Endothelial cell of umbilical vein (primary cell): Measurements from ENCODE around the gene TMEM182. TPM values are rescaled to one million over a fixed set of nuclear protein-coding genes. Genes with fewer than 3 reads are reported as not detected.

Experiments
- BruUV-seq: library from RNA; stranded (reverse); fragments of 400-500 nt; replicated peaks from 2 replicates; lab custom pipeline; 2021; lab: Mats Ljungman, UMichigan
- CTCF ChIA-PET: fragments of 300-600, 350-600 bp; sonication (Branson Sonifier 250); formaldehyde crosslinking; loops from one replicate; lab custom pipeline; 2021; ENCODE audit warnings: antibody characterized with exemption, inconsistent platforms; lab: Charles Lee
- POLR2A ChIA-PET: fragments of 300-600, 350-600 bp; sonication (Branson Sonifier 250); formaldehyde crosslinking; loops from one replicate; lab custom pipeline; 2021; ENCODE audit warnings: antibody characterized with exemption, inconsistent platforms; lab: Charles Lee
- DNase-seq: peaks from one replicate; pipeline ENCODE4 v3.0.0-alpha.2; 2011; ENCODE audit warnings: low read depth, low spot score
- FAIRE-seq: peaks from 2 replicates; lab custom pipeline; 2011; peaks lifted over from hg19 to GRCh38; lab: Jason Lieb, UNC
- H2AFZ ChIP-seq: 2 replicates; pipeline ENCODE4 v1.6.0; 2012; ENCODE audit warnings: low read depth, low read length, control low read depth, inconsistent platforms
- H3K27ac ChIP-seq: 2 replicates; pipeline ENCODE4 v1.5.1; 2011; ENCODE audit warnings: low read depth, mild to moderate bottlenecking, control low read depth, low read length, moderate library complexity; ENCODE audit not compliant: insufficient read depth
- H3K27me3 ChIP-seq, 2 experiments: 2 replicates each; pipeline versions ENCODE4 v1.6.0 to v1.6.1; 2011; ENCODE audit warnings: low read length in 2 of 2, mixed read lengths in 1 of 2; ENCODE audit not compliant: control insufficient read depth in 2 of 2, insufficient read depth in 2 of 2
- H3K36me3 ChIP-seq, 2 experiments: 2 replicates in 1 of 2; 3 replicates in 1 of 2; pipeline ENCODE4 v1.5.1; 2011; ENCODE audit warnings: low read length in 2 of 2, mild to moderate bottlenecking in 1 of 2, moderate library complexity in 1 of 2; ENCODE audit not compliant: control insufficient read depth in 2 of 2, insufficient read depth in 2 of 2; ENCODE audit errors: extremely low read depth in 1 of 2
- H3K4me1 ChIP-seq: 3 replicates; pipeline ENCODE4 v1.5.1; 2011; ENCODE audit warnings: mild to moderate bottlenecking, low read length; ENCODE audit not compliant: control insufficient read depth, insufficient read depth; ENCODE audit errors: extremely low read depth
- H3K4me2 ChIP-seq: 2 replicates; pipeline ENCODE4 v1.6.1; 2011; ENCODE audit warnings: low read length, control low read depth, mixed read lengths; ENCODE audit not compliant: insufficient read depth
- H3K4me3 ChIP-seq, 3 experiments: fragments of 200-600 bp in 1 of 3; sonication (generic), shearing (Covaris generic) in 1 of 3; replicated peaks in 1 of 3; 2 replicates each; pipeline ENCODE4 v1.5.1; 2011 to 2016; ENCODE audit warnings: control low read depth in 3 of 3, low read length in 3 of 3, mild to moderate bottlenecking in 2 of 3, inconsistent platforms in 1 of 3, low read depth in 1 of 3, moderate library complexity in 1 of 3; ENCODE audit not compliant: insufficient read depth in 1 of 3
- H3K79me2 ChIP-seq: 2 replicates; pipeline ENCODE4 v1.6.0; 2012; ENCODE audit warnings: low read length, inconsistent platforms; ENCODE audit not compliant: control insufficient read depth, insufficient read depth
- H3K9ac ChIP-seq: replicated peaks from 2 replicates; pipeline ENCODE3; 2011; ENCODE audit warnings: low read length, control low read depth; ENCODE audit not compliant: insufficient read depth; ENCODE audit errors: extremely low read depth
- H3K9me1 ChIP-seq: replicated peaks from 3 replicates; pipeline ENCODE4 v1.6.0; 2011; ENCODE audit warnings: mild to moderate bottlenecking, low read length; ENCODE audit not compliant: control insufficient read depth, insufficient read depth; ENCODE audit errors: extremely low read depth
- H3K9me3 ChIP-seq: replicated peaks from 2 replicates; pipeline ENCODE4 v1.5.1; 2012; ENCODE audit warnings: low read length, inconsistent platforms; ENCODE audit not compliant: control insufficient read depth, insufficient read depth
- H4K20me1 ChIP-seq: replicated peaks from 2 replicates; pipeline ENCODE3; 2011; ENCODE audit warnings: mild to moderate bottlenecking, low read length; ENCODE audit not compliant: control insufficient read depth, insufficient read depth; ENCODE audit errors: extremely low read depth
- EZH2 ChIP-seq: IDR thresholded peaks from 2 replicates; pipeline ENCODE4 v1.6.1; 2012; ENCODE audit warnings: borderline replicate concordance, low read depth, mild to moderate bottlenecking, moderate library complexity, low read length, inconsistent platforms; ENCODE audit not compliant: severe bottlenecking
- FOS ChIP-seq: IDR thresholded peaks from 2 replicates; pipeline ENCODE4 v1.6.1; 2011; ENCODE audit warnings: mild to moderate bottlenecking, low read length, moderate library complexity, borderline replicate concordance; ENCODE audit not compliant: insufficient read depth
- GATA2 ChIP-seq: IDR thresholded peaks from 2 replicates; pipeline ENCODE4 v1.7.0; 2011; ENCODE audit warnings: low read depth, mild to moderate bottlenecking, moderate library complexity, mixed read lengths, low read length; ENCODE audit not compliant: insufficient read length, insufficient read depth
- JUN ChIP-seq: IDR thresholded peaks from 2 replicates; pipeline ENCODE4 v1.6.1; 2011; ENCODE audit warnings: borderline replicate concordance, low read depth; ENCODE audit not compliant: insufficient read length, insufficient read depth
- MYC ChIP-seq: IDR thresholded peaks from one replicate; pipeline ENCODE4 v1.6.1; 2011; ENCODE audit warnings: mild to moderate bottlenecking, low read depth, low read length
- POLR2A ChIP-seq: IDR thresholded peaks from 2 replicates; pipeline ENCODE4 v1.6.1; 2012; ENCODE audit warnings: low read depth, mild to moderate bottlenecking, control low read depth, low read length
- POLR2AphosphoS5 ChIP-seq: IDR thresholded peaks from 2 replicates; pipeline ENCODE4 v1.6.1; 2012; ENCODE audit warnings: low read depth, mild to moderate bottlenecking, control low read depth, low read length, moderate library complexity; ENCODE audit not compliant: insufficient read depth
- dilution Hi-C: fragments of 300-500 bp; cut with MboI; formaldehyde crosslinking; loops from one replicate; pipeline ENCODE4 v1.15.0; 2019; ENCODE audit warnings: low sequenced_read_pairs; ENCODE audit not compliant: extremely low pct_ligation_motif_present
- intact Hi-C: fragments of 100-400 bp; cut with micrococcal nuclease; formaldehyde crosslinking; loops from one replicate; pipeline ENCODE4 v1.10.0; 2022
- polyA plus RNA-seq, 4 experiments: library from polyadenylated mRNA; depleted of rRNA in 3 of 4; stranded (reverse) in 3 of 4; unstranded in 1 of 4; fragments of >200 nt; gene quantifications; 2 replicates each; pipeline versions ENCODE4 v1.2.1 to v1.2.3, GENCODE V29; 2011 to 2012; ENCODE audit warnings: missing spikeins in 1 of 4
- total RNA-seq: library from RNA; stranded (reverse); gene quantifications from 2 replicates; pipeline ENCODE4 v1.2.3, GENCODE V29; 2021
- TF ChIP-seq, protein P1 (sequence below): IDR thresholded peaks from 2 replicates; pipeline ENCODE4 v1.6.1; 2011; ENCODE audit not compliant: insufficient read depth, insufficient read length
- TF ChIP-seq, protein P2 (sequence below), 2 donors: IDR thresholded peaks; 1 replicate in 1 of 2; 2 replicates in 1 of 2; pipeline ENCODE4 v1.5.1; 2011; ENCODE audit warnings: low read length in 2 of 2, mild to moderate bottlenecking in 2 of 2, moderate library complexity in 2 of 2, control low read depth in 1 of 2, inconsistent platforms in 1 of 2, low read depth in 1 of 2; ENCODE audit not compliant: insufficient read depth in 1 of 2; ENCODE audit errors: extremely low read depth in 1 of 2

The TMEM182 gene
- total and polyA plus RNA-seq, 2 donors (not counting 3 experiments of a cell fraction or from before 2014, with no cell fraction given): 0.69 to 0.95 TPM

- Histone ChIP-seq H3K9me1 (no peaks in the 10 kb centered on the region), H2AFZ (no peak overlapping the region), H3K4me1 (no peaks in the 10 kb centered on the region), H3K4me3 (no peak overlapping the region), H3K9me3 (no peaks in the 10 kb centered on the region), H4K20me1 (no peaks in the 10 kb centered on the region), H3K27ac (no peak overlapping the region), H3K4me2 (no peak overlapping the region), H3K79me2 (no peaks in the 10 kb centered on the region), H3K27me3 (no peaks in the 10 kb centered on the region), H3K9ac (no peak overlapping the region), H3K36me3 (no peaks in the 10 kb centered on the region)
- no peak for FAIRE-seq
- ChIA-PET CTCF (interaction anchor here (1.2 to 3.1 kb wide), 2 partner anchors 24 to 29 kb away, joined by 4 to 13 read pairs; no protein-coding TSS in a partner anchor), POLR2A (no interaction called here)
- dilution Hi-C loops (no loop called here), intact Hi-C loops (no loop called here)
- TF ChIP-seq POLR2A (no peak), MYC (no peak), JUN (no peak), FOS (no peak), GATA2 (no peak), EZH2 (no peak)
- TF ChIP-seq, protein P1, sequence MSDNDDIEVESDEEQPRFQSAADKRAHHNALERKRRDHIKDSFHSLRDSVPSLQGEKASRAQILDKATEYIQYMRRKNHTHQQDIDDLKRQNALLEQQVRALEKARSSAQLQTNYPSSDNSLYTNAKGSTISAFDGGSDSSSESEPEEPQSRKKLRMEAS: no peak
- no peak for DNase-seq
- no TSS peak for BruUV-seq
Observed at GRCh38 chr2:102782187-102782586, 20.4 kb downstream of the TMEM182 start.

DNA sequence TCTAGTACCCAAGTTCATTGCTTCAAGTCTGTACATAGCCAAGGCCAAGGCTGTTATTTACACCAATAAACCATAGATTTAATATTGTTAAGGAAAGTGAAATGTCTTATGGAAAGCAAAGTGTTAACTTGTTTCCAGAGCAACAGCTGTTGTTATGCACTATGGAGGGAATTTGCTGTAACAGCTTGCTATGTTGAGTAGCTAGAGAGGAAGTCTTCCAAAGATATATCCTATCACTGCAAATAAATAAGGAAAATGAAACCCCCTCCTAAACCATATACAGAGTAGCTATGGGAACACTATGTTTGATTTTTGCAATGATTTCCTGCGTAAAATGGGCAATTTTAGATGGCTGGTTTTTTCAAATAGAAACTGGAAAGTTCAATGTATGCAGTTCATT is 21.1 kb downstream of the TMEM182 start:
- H3K79me2 ChIP-seq: no peaks in the 10 kb centered on the region
- no peaks in the 10 kb centered on the region for H4K20me1 ChIP-seq
- H3K9me3 ChIP-seq: no peaks in the 10 kb centered on the region
- no peak overlapping the region for H3K4me2 ChIP-seq
- H3K27me3 ChIP-seq: no peaks in the 10 kb centered on the region
- no peaks in the 10 kb centered on the region for H3K36me3 ChIP-seq
- no peaks in the 10 kb centered on the region for H3K4me1 ChIP-seq
- H2AFZ ChIP-seq: no peak overlapping the region
- no TSS peak for BruUV-seq
- ChIA-PET POLR2A (no interaction called here), CTCF (interaction anchor here (1.2 to 3.1 kb wide), 2 partner anchors 23 to 29 kb away, joined by 4 to 13 read pairs; no protein-coding TSS in a partner anchor)
- DNase-seq (no peak), FAIRE-seq (no peak)
- no peak overlapping the region for H3K27ac ChIP-seq
- dilution Hi-C loops: no loop called here
- TF ChIP-seq MYC (no peak), GATA2 (no peak), EZH2 (no peak), POLR2AphosphoS5 (no peak), FOS (no peak)
- TF ChIP-seq, protein P2, sequence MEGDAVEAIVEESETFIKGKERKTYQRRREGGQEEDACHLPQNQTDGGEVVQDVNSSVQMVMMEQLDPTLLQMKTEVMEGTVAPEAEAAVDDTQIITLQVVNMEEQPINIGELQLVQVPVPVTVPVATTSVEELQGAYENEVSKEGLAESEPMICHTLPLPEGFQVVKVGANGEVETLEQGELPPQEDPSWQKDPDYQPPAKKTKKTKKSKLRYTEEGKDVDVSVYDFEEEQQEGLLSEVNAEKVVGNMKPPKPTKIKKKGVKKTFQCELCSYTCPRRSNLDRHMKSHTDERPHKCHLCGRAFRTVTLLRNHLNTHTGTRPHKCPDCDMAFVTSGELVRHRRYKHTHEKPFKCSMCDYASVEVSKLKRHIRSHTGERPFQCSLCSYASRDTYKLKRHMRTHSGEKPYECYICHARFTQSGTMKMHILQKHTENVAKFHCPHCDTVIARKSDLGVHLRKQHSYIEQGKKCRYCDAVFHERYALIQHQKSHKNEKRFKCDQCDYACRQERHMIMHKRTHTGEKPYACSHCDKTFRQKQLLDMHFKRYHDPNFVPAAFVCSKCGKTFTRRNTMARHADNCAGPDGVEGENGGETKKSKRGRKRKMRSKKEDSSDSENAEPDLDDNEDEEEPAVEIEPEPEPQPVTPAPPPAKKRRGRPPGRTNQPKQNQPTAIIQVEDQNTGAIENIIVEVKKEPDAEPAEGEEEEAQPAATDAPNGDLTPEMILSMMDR (IDR thresholded peaks at IDR 0.05; ENCODE audit: extremely low read depth in 1 of 2, insufficient read depth in 1 of 2, low read depth in 1 of 2, low read length in 2 of 2): no peak
- no peak overlapping the region for H3K9ac ChIP-seq
- intact Hi-C loops: no loop called here
- H3K9me1 ChIP-seq: no peaks in the 10 kb centered on the region
- H3K4me3 ChIP-seq: no peak overlapping the region
